Measurements from ENCODE around the gene PRLHR. TPM values are rescaled to one million over a fixed set of nuclear protein-coding genes. Genes with fewer than 3 reads are reported as not detected.

The PRLHR gene
- total RNA-seq, 1 donor from 2014 or later, result not detected

DNA sequence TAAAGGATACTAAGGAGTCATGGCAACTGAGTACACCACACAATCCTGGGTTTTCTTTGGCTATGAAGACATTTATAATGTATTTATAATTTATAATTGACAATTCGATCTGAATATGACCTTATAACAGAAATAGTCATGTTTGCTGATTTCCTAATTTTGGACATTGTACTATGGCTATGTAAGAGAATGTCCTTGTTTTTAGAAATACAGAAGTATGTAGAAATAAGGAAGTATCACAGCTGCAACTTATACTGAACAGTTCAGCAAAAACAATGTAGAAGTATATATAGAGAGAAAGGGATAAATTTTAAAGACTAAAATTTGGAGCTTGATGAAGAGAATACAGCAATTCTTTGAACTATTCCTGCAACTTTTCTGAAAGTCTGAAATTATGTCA lies 32.6 kb downstream of the PRLHR start:
- intact Hi-C loops (cut with micrococcal nuclease), result loop anchor here (10.0 kb wide), 2 partner anchors 472 to 1772 kb away; no protein-coding TSS in a partner anchor
- ChIA-PET POLR2A (no interaction called here), CTCF (no interaction called here)
- no peak for TF ChIP-seq CTCF (IDR thresholded peaks at IDR 0.05)
- Mint-ChIP-seq H3K9me3 (peaks cover 6% of the 10 kb centered on the region), H3K27me3 (peaks cover 20% of the 10 kb centered on the region), H3K4me1 (no peaks in the 10 kb centered on the region), H3K4me3 (no peak overlapping the region), H3K27ac (no peak overlapping the region), H3K36me3 (ENCODE audit: low read depth) (no peaks in the 10 kb centered on the region)
- ATAC-seq (ENCODE audit: low read depth) (no peak), DNase-seq (no peak)

- H3K36me3 Mint-ChIP-seq (ENCODE audit: low read depth), result no peaks in the 10 kb centered on the region
- TF ChIP-seq CTCF (IDR thresholded peaks at IDR 0.05), result no peak
- intact Hi-C loops (cut with micrococcal nuclease), result no loop called here
- H3K4me3 Mint-ChIP-seq, result no peak overlapping the region
- H3K9me3 Mint-ChIP-seq, result peaks cover 6% of the 10 kb centered on the region
- H3K4me1 Mint-ChIP-seq, result no peaks in the 10 kb centered on the region
- POLR2A ChIA-PET, result no interaction called here
- H3K27ac Mint-ChIP-seq, result no peak overlapping the region
- H3K27me3 Mint-ChIP-seq, result peaks cover 25% of the 10 kb centered on the region
- ATAC-seq (ENCODE audit: low read depth) (no peak), DNase-seq (no peak)
- CTCF ChIA-PET, result no interaction called here
These were observed 37.5 kb downstream of the PRLHR start for GRCh38 chr10:118557946-118558345.

GRCh38 chr10:118551535-118552100 lies 43.8 kb downstream of the PRLHR start:
- no peak overlapping the region for H3K4me3 Mint-ChIP-seq
- TF ChIP-seq CTCF (IDR thresholded peaks at IDR 0.05), result no peak
- ATAC-seq (ENCODE audit: low read depth), result no peak
- H3K9me3 Mint-ChIP-seq, result no peaks in the 10 kb centered on the region
- H3K4me1 Mint-ChIP-seq, result no peaks in the 10 kb centered on the region
- DNase-seq, result no peak
- H3K36me3 Mint-ChIP-seq (ENCODE audit: low read depth), result no peaks in the 10 kb centered on the region
- H3K27me3 Mint-ChIP-seq, result peaks cover 31% of the 10 kb centered on the region
- POLR2A ChIA-PET, result no interaction called here
- no peak overlapping the region for H3K27ac Mint-ChIP-seq
- CTCF ChIA-PET, result interaction anchor here (0.7 kb wide), 1 partner anchor 142 kb away, joined by 3 read pairs; no protein-coding TSS in a partner anchor
- intact Hi-C loops (cut with micrococcal nuclease), result no loop called here

GRCh38 chr10:118547282-118547681 lies 48.2 kb downstream of the PRLHR start:
- H3K27me3 Mint-ChIP-seq, result peaks cover 47% of the 10 kb centered on the region
- POLR2A ChIA-PET, result no interaction called here
- ATAC-seq (ENCODE audit: low read depth) (no peak), DNase-seq (no peak)
- intact Hi-C loops (cut with micrococcal nuclease), result no loop called here
- no peak overlapping the region for H3K4me3 Mint-ChIP-seq
- CTCF ChIA-PET, result no interaction called here
- no peaks in the 10 kb centered on the region for H3K36me3 Mint-ChIP-seq (ENCODE audit: low read depth)
- H3K9me3 Mint-ChIP-seq, result no peaks in the 10 kb centered on the region
- no peaks in the 10 kb centered on the region for H3K4me1 Mint-ChIP-seq
- TF ChIP-seq CTCF (IDR thresholded peaks at IDR 0.05), result no peak
- no peak overlapping the region for H3K27ac Mint-ChIP-seq

- Mint-ChIP-seq H3K27me3 (peaks cover 48% of the 10 kb centered on the region), H3K27ac (no peak overlapping the region), H3K4me3 (no peak overlapping the region), H3K9me3 (no peaks in the 10 kb centered on the region), H3K36me3 (ENCODE audit: low read depth) (no peaks in the 10 kb centered on the region), H3K4me1 (no peaks in the 10 kb centered on the region)
- CTCF ChIA-PET, result no interaction called here
- POLR2A ChIA-PET, result no interaction called here
- intact Hi-C loops (cut with micrococcal nuclease), result no loop called here
- ATAC-seq (ENCODE audit: low read depth) (no peak), DNase-seq (no peak)
- TF ChIP-seq CTCF (IDR thresholded peaks at IDR 0.05), result no peak
These were observed 49.0 kb downstream of the PRLHR start for GRCh38 chr10:118546479-118546878.
